ENCODE measurements around the gene ZNF503.

ZNF503 gene

GRCh38 chr10:75406462-75407223 is 5.1 kb upstream of the ZNF503 start:
- DNase-seq (ENCODE audit: low read depth) = no peak

DNA sequence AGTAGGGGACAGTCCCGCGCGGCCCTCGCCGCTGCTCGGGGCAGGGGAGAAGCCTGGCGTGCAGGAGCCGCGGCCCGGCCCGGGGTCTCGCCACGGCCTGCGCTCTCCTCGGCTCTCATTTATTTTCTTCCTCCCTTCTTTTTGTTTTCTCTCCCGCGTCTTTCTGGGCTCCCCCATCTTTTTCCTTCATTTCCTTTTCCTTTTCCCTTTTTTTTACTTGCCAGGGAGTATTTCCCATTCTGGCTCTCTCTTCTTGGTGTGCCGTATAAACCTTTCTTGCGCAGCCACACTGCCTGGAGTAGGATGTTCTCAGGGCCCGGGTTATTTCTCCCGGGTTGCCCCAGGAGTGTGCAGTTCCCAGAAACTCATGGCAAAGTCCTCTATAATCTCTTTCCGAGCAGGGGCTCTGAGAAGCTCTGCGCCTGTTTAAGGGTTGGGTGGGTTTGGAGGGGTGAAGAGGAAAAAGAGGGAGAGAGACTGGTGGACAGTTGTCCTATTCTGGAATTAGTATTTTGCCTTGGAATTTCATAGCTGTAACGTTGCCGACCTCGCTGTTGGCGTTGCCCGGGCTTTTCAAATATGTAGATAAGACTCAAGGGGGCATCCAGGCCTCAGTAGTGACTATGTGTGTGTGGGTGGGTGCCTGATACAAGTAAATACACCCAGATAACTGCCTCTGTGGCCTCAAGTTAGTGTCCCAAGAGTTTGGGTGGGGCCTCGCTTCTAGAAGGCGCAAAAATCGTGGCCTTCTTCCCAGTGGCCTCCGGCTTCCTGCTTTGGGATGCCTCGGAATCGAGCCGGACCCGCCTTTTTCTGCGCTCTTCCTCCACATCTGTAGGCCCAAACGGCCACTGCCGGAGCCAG is 4.3 kb upstream of the ZNF503 start:
- DNase-seq (ENCODE audit: low read depth) = no peak

DNA sequence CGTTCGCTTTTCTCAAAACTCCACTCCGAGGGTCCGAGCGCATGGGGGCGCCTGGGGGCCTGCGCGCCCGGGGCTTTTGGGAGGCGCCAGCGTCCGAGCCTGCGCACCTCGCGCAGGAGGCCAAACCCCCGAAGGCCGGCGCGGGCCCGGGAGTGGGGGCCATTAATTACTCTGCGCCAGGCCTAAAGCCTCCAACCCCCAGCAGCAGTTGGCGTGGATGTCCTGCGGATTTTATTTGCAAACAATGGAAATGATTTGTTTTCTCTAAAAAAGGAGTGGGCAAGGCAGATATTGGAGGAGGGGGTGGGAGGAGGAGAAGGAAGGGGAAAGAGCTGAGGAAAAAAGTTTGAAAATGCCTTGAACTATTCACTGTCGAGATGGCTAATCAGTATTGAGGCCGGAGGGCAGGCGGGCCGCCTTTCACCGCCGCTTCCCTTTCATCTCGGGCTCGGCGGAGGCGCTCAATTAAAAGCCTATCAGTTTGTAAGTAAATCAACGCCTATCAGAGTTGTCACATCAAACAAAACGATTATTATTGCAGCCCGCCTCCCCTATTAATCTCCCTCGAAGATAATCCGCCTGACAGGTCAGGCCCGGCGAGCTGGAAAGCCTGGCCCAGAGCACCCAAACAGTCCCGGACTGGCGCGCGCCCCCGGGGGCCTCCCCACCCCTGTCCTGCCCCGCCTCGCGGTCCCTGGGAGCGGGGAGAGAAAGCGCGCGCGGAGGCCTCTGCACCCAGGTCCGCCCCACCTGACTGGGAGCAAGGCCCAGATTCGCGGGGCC is 3.4 kb upstream of the ZNF503 start:
- no peak for DNase-seq (ENCODE audit: low read depth)

DNA sequence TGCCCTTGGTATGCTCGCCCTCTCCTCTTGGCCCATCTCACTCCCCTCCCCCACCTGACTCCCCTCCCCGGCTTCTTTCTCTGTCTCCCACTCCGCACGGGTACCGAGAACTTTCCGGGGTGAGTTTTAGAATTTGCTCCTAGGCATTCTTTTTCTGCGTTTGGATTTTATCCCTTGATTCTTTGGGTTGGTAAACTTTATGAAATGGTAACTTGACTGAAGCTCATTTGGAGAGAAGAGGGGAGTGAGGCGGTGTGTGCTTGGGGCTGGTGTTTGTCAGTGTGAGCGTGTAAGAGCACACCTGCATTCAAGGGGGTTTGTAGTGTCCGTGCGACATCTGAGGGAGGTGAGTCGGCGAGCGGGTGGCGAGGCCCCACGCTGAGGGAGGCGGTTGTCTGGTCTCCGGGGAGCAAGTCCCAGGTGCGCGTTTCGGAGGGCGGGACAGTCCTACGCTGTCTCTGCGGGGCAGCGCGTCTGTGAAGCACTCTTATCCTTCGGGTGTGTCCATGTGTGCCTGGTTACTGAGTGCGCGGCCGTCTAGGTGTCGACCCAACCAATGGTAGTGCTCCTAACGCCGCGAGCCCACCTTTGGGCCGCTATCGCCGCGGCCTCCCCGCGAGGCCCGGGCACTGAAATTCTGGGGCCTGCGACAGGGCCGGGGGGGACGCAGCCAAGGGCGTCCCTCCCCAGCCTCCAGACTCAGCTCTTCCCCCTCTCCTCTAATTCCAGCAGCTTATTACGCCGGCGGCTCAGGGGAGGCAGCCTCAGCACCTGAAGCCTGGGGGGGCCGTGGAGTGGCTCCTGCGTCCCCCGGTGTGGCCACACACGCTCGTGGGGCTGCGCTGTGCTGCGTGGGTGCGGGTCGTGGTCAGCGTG is 2.6 kb upstream of the ZNF503 start:
- no peak for DNase-seq (ENCODE audit: low read depth)

- DNase-seq (ENCODE audit: low read depth) = no peak
These were observed 1.8 kb upstream of the ZNF503 start for GRCh38 chr10:75403144-75403938.

DNA sequence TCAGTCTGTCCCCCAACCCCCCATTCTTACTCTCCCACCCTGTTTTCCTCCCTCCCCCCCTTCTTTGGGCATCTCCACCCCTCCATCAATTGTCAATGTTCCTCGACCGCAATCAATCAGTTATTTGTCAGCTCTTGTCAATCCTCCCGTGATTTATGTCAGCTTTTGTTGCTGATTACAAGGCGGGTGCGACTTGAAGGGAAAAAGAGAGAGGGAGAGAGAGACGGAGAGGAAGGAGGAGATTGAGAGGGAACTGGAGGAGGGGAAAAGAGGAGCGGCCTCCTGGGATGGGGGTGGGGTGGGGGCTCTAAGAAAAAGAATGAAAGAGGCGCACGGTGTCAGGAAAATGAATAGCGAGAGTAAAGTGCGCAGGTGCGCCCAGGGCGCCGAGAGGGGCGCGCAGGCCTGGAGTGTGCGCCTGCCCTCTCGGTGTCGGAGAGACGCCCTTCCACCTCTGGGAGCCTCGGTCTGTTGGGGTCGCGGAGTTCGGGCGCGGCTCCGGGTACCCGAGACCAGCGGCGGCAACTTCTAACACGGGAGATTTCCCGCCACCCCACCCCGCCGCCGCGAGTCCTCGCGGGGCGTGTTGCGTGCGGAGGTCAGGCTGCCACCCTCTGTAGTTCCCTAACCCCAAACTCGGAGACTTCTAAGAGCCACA is 1.1 kb upstream of the ZNF503 start:
- no peak for DNase-seq (ENCODE audit: low read depth)

DNA sequence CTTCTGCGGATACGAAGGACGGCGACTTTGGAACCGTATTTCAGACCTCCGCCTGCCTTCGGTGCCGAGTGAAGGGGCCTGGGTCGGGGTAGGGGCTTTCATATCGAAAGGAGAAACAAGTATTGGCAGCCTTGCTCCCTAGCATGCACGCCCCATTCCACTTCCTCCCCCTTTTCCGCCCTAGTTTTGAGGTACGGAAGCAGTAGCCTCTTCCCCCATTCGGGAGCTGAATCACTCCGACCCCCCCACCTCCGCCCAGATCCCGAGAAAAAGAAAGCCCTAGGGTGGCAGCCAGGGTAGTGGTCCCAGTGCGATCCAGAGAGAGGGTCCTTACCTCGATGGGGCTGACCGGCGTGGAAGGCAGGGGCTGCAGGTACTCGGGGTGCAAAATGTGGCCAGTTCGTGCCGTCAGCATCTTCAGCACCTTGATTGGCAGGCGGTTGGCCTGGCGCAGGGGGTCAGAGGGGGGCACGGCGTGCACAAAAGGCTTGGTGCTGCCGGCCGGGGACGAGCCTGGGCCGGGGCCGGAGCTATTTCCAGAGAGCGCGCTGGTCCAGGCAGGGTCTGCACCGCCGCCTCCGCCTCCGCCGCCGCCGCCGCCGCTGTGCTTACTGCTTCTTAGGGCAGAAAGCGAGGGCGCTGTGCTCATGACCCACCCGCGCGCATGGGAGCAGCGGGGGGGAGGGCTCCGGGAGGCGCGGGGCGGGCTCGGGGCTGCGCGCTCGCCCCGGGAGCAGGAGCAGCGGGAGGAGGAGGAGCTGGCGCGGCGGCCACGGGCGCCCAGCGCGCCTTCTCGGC is 594 bp downstream of the ZNF503 start:
- DNase-seq (ENCODE audit: low read depth) = no peak

GRCh38 chr10:75400163-75400770 is 1.3 kb downstream of the ZNF503 start:
- DNase-seq (ENCODE audit: low read depth) = no peak

- DNase-seq (ENCODE audit: low read depth) = no peak
These were observed 2.0 kb downstream of the ZNF503 start for GRCh38 chr10:75399461-75400162.

- no peak for DNase-seq (ENCODE audit: low read depth)
These were observed 2.7 kb downstream of the ZNF503 start for GRCh38 chr10:75398692-75399460.

DNA sequence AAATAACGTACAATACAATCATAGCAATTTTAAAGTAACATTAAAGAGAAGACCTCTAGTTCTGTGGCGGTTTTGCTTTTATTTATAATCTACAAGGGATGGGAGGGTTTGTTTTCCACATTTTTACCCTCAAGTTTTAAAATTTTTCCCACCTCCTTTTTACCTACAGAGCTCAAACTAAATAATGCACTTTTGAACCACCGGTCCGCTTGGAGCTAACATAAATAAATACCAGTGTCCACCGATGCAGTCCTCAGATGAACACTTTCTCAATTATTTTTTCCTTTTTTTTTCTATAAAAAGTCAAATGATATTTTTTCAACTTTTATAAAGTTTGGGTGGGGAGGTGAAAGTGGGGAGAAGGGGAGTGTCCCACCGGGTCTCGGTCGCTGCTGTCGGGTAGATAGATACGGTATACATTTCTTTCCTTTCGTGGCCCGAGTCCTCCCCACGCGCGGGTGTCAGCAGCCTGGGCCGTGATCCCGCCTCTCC is 3.3 kb downstream of the ZNF503 start:
- no peak for DNase-seq (ENCODE audit: low read depth)

DNA sequence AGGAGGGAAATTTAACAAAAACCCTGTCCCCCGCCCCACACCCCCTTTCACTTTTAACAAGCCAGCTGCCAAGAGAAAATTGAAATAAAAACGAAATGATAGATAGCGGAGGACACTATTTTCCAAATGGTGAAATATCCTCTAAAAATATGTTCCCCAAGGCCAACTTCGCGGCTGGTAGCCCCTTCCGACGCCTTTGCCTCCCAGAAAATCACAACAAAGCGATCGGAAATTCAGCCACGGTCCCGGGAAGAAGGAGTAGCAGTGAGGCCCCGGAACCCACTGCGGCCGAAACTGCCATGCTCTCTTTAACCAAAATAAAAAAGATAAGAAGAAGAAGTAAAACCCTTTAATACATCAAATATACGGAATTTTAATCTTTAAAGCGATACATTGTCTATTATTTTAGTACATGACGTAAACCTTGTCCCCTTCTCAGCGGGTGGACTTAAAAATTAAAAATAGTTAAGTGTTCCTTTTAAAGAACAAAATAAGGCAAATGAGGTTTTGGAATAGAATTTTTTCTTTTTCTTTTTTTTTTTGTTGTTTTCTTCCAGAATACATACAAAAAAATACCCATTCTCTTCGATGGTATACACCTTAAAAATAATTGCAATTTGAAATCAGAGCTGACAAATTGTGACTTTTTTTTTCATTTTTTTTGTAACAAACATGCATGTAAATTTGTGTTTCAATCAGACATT is 3.9 kb downstream of the ZNF503 start:
- no peak for DNase-seq (ENCODE audit: low read depth)

- no peak for DNase-seq (ENCODE audit: low read depth)
These were observed 4.7 kb downstream of the ZNF503 start for GRCh38 chr10:75396631-75397495.

DNA sequence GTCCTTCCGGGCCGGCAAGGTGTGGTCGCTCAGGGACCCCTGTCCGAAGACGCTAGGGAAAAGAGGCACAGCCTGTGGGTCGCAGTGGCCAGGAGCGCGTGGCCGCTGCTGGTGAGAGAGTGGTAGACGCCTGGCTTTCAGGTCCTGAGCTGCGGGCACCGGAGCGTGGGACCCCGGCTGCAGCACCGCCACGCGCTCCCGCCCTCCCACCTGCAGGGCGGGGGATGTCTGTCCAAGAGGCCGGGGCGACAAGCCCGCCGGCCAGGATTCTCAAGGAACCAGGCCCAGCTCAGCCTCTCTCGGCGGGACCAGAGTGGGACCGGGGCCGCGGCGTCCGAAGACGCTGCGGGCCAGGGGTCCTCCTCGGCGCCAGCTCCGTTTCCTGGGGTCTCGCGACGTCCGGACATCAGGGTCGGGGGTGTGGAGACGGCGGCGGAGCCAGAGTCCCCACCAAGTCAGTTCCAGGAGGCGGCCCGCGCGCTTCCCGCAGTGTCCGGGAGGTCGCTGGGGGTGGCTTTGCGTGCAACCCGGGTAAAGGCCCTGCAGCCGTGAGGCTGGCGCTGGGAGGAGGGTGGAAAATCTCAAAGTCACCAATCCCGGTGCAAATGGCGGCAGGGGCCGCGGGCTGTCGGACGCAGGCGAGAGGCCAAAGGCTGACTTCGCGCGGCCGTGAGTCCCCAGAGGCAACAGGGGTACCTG is 5.5 kb downstream of the ZNF503 start:
- DNase-seq (ENCODE audit: low read depth) = no peak
